HT1080 (cell line): Measurements from ENCODE around the gene ELOVL5. TPM values are rescaled to one million over a fixed set of nuclear protein-coding genes. Genes with fewer than 3 reads are reported as not detected.

Experiments used
- DNase-seq: peaks from one replicate; pipeline ENCODE4 v3.0.0-alpha.2; 2015; ENCODE audit warnings: low read depth
- small RNA-seq: library from RNA; depleted of rRNA; stranded (forward); fragments of <200 nt; gene quantifications from one replicate; pipeline ENCODE3, GENCODE V24; 2014
- total RNA-seq: library from RNA; depleted of rRNA; stranded (reverse); fragments of >200 nt; shearing (Covaris generic); gene quantifications from 2 replicates; pipeline ENCODE4 v1.2.3, GENCODE V29; 2014; rRNA removed

ELOVL5 gene
- total RNA-seq, 1 experiment from 2014 or later: 85.6 TPM

DNA sequence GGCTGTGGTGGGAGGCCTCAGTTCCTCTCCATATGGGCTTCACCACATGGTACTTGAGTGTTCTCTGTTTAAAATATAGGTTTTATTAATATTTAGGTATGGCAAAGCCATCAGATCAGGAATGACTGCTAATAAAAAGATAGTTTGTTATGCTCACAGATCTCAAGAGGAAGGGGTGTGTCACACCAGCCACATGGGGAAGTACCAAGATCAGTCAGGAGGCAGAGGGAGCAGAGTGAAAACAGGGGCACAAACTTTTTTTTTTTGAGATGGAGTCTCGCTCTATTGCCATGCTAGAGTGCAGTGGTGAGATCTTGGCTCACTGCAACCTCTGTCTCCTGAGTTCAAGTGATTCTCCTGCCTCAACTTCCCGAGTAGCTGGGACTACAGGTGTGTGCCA is 108.0 kb downstream of the ELOVL5 start:
- no peak for DNase-seq

DNA sequence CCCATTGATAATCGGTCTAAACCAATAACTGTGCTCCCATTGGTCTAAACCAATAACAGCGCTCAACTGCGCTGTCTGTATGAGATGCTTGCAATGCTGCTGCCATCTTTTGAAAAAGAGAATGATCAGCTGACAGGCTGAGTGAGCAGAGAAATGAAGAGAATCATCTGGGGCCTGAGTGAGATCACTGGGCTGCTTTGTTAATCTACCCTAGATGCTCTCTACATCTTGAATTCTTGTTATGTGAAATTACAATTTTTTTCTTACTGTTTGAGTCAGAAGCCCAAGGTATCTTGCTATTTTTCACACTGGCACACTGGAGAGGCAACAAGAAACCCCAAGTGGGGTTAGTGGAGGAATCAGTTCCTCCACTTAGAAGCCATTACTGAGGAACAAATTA is 108.6 kb downstream of the ELOVL5 start:
- DNase-seq: no peak

DNA sequence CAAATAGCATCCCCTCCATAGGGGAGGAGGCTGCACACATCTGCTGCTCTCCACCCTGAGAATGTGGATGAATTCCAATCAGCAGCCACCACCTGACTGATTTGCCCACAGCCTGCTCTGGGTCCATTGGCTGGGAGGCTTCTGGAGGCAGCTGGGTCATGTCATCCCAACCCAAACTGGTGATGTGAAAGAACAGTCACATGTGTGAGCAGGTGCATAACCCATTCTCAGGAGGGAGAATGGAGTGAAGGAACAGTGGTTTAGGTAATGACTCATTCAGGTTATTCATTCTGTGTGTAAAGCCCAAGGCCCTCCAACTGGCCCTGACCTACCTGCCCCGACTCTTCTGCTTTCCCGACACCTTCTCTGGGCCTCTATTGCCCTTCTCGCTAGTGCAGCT is 109.2 kb downstream of the ELOVL5 start:
- DNase-seq: no peak

DNA sequence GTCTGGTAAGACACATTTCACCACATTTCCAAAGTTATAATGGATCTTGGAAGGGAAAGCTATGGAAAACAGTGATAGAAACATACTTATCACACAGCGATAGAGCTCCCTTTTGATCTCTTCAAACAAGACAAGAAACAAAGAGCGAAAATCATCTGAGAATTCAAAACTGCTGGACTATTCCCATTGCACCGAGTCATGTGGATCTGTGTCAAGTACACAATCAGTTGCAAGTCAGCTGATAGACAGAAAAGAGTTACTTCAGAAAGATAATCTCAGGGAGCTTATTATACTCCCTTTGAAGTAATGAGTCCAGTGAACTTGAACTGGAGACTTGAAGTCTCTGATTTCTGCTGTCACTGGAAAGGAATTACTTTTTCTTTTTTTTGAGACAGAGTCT is 110.4 kb downstream of the ELOVL5 start:
- DNase-seq: no peak

DNA sequence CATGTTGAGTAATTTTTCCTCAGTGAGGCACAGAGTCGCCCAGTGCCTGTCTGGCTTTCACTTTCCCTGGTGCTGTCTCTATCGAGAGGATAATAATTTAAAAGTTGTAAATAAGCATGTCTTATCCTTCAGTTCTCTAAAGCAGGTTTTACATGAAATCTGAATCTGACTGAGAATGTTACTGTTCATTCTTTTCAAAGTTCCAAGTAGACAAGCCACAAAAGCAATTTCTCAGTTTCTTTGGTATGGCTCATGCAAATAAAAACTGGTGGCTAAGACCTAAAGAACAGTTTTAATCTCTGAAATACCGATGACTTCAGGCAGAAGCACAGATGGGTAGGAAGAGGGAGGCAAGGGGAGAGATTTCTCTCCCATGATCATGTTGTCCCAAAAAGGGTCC is 112.5 kb downstream of the ELOVL5 start:
- no peak for DNase-seq

DNA sequence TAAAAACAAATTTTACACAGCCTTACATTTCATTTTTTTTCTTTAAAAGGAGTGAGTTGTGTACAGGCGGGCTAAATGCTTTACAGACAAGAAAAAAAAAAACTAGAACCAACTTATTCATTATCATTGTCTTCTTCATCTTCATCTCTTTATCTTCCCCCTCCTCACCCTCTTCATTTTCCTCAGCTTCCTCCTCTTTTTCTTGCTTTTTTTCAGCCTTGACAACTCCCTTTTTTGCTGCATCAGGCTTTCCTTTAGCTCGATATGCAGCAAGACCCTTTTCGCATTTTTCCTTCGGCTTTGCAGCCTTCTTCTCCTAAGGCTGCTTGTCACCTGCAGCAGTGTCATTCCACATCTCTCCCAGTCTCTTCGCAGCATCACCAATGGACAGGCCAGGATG is 113.2 kb downstream of the ELOVL5 start:
- no peak for DNase-seq

DNA sequence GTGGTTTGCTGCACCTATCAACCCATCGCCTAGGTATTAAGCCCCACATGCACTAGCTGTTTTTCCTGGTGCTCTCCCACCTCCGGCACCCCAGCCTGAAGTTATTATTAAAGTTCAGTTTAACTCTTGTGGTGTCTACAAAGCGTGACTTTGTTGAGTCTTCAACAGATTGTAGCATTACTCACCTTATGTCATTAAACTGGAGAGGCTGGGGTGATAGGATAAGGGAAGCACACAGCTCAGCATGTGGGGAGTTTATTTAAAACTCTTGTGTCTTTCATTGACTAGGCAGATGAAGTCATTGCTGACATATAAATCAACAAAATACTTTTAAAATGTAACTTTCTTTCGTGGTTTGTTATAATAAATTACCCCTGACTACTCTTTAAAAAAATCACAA is 115.4 kb downstream of the ELOVL5 start:
- DNase-seq: peak; percentile 44

DNA sequence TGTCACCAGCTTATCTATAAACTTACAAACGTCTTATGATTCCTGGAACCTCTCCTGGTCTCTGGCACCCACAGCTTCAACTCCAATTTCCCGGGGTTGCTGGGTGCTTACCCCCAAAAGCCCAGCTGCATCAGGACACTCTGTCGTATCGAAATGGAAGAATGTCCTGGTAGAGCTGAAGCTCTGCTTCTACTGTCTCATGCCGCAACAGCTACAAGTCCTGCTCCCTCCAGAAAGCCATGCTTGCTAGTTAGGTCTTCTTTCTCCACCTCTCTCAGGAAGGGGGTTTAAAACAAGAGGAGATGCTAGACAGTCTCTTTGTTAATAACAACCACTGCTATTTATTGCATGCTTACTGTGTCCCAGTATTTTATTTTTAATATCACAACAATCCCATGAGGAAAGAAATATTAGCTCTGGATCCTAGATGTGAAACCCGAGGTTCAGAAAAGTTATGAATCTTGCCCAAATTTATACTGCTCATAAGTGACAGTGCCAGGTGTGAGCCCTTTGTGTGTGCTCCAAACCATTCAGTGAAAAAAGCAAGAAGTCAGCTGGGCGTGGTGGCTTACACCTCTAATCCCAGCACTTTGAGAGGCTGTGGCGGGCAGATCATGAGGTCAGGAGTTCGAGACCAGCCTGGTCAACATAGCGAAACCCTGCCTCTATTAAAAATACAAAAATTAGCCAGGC is 117.8 kb downstream of the ELOVL5 start:
- no peak for DNase-seq

DNA sequence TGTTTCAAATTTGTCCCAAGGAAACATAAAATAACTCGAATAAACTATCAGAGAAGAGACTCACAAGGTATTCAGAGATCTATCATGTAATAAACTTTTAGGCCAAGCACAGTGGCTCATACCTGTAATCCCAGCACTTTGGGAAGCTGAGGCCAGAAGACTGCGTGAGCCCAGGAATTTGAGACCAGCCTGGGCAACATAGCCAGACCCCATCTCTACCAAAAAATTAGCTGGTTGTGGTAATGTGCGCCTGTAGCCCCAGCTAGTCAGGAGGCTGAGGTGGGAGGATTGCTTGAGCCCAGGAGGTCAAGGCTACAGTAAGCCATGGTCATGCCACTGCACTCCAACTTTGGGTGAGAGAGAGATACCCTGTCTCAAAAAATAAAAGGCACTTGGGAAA is 120.9 kb downstream of the ELOVL5 start:
- DNase-seq: no peak

DNA sequence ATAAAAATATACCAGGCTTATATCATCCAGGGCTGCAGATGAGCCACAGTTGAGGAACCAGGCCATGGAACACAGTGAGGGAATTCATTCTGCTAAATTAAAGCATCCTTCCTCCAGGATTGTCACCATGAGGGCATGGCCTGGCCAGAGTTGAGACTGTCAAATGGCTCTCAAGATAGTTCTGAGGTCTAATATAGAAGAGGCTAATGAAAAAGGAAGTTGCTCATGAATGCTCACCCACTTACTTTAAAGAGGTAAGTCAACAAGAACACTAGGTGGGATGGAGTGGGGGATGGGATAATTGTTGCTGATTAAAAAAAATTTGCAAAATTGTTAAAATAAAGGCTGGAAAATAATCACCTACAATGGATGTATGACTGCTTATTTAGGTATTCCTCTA is 128.1 kb downstream of the ELOVL5 start:
- DNase-seq: no peak

Small RNAs within 50 kb of the gene (small RNA-seq; reads per million reads assigned to genes)
- gene MIR5685: not detected
- gene RNU1-136P: 0.41 reads per million, percentile 46 among the genes with 10 or more reads in this experiment

Other genes starting within 250 kb of the ELOVL5 start
- gene GCM1, start 200.1 kb downstream of the ELOVL5 start, total RNA-seq: not detected in 2 replicates
- 17.9 and 22.9 TPM in 2 replicates for gene GCLC, start 196.2 kb upstream of the ELOVL5 start, total RNA-seq